CD14-positive monocyte (primary cell): Measurements from ENCODE around the gene EIF4B. TPM values are rescaled to one million over a fixed set of nuclear protein-coding genes. Genes with fewer than 3 reads are reported as not detected.

Source experiments
- DNase-seq, 3 donors: peaks; one replicate each; pipeline ENCODE4 v3.0.0-alpha.2; 2011 to 2022
- H2AFZ ChIP-seq: 2 replicates; pipeline ENCODE4 v1.6.0; 2012; ENCODE audit warnings: mild to moderate bottlenecking, low read depth, low read length, inconsistent platforms; ENCODE audit not compliant: insufficient read depth, poor library complexity, severe bottlenecking
- H3K27ac ChIP-seq, 2 donors: 1 replicate in 1 of 2; 2 replicates in 1 of 2; pipeline ENCODE4 v1.5.1; 2012 to 2013; ENCODE audit warnings: low read length in 2 of 2, control low read depth in 1 of 2, inconsistent platforms in 1 of 2, low read depth in 1 of 2, mild to moderate bottlenecking in 1 of 2
- H3K27me3 ChIP-seq, 2 donors: one replicate each; pipeline versions ENCODE4 v1.6.0 to v1.6.1; 2011 to 2013; ENCODE audit warnings: low read length in 2 of 2; ENCODE audit not compliant: control insufficient read depth in 2 of 2, insufficient read depth in 2 of 2
- H3K36me3 ChIP-seq, 2 donors: replicated peaks in 1 of 2; 1 replicate in 1 of 2; 2 replicates in 1 of 2; pipeline versions ENCODE4 v1.5.1 to v1.6.1; 2012 to 2013; ENCODE audit warnings: low read length in 2 of 2, control low read depth in 1 of 2, inconsistent platforms in 1 of 2, mild to moderate bottlenecking in 1 of 2; ENCODE audit not compliant: insufficient read depth in 2 of 2, control insufficient read depth in 1 of 2
- H3K4me1 ChIP-seq, 2 donors: 1 replicate in 1 of 2; 2 replicates in 1 of 2; pipeline versions ENCODE4 v1.5.1 to v1.6.1; 2012 to 2013; ENCODE audit warnings: low read length in 2 of 2, control low read depth in 1 of 2, inconsistent platforms in 1 of 2, mild to moderate bottlenecking in 1 of 2, moderate library complexity in 1 of 2; ENCODE audit not compliant: insufficient read depth in 2 of 2, control insufficient read depth in 1 of 2
- H3K4me2 ChIP-seq: replicated peaks from 2 replicates; pipeline ENCODE3; 2012; ENCODE audit warnings: low read length, moderate library complexity, mild to moderate bottlenecking; ENCODE audit not compliant: poor library complexity, severe bottlenecking; ENCODE audit errors: extremely low read depth
- H3K4me3 ChIP-seq, 3 experiments: fragments of 200-600 bp in 1 of 3; sonication (generic) in 1 of 3; replicated peaks in 1 of 3; 1 replicate in 2 of 3; 2 replicates in 1 of 3; pipeline ENCODE4 v1.5.1; 2011 to 2013; ENCODE audit warnings: low read length in 3 of 3, mild to moderate bottlenecking in 3 of 3, control low read depth in 2 of 3, low read depth in 2 of 3, inconsistent platforms in 1 of 3, moderate library complexity in 1 of 3
- H3K79me2 ChIP-seq: 2 replicates; pipeline ENCODE4 v1.6.0; 2012; ENCODE audit warnings: mild to moderate bottlenecking, control low read depth, inconsistent platforms, low read length, moderate library complexity; ENCODE audit not compliant: insufficient read depth
- H3K9ac ChIP-seq: 2 replicates; pipeline ENCODE4 v1.6.0; 2017; ENCODE audit warnings: low read length, mild to moderate bottlenecking; ENCODE audit not compliant: insufficient read depth, poor library complexity, severe bottlenecking
- H3K9me3 ChIP-seq, 2 donors: replicated peaks in 1 of 2; 1 replicate in 1 of 2; 2 replicates in 1 of 2; pipeline versions ENCODE4 v1.5.1 to v1.6.1; 2012 to 2013; ENCODE audit warnings: low read length in 2 of 2, control low read depth in 1 of 2; ENCODE audit not compliant: control insufficient read depth in 1 of 2, insufficient read depth in 1 of 2
- H4K20me1 ChIP-seq: 2 replicates; pipeline ENCODE4 v1.6.0; 2012; ENCODE audit warnings: mild to moderate bottlenecking, low read length, control low read depth, moderate library complexity; ENCODE audit not compliant: insufficient read depth
- H3K27ac Mint-ChIP-seq, 7 donors: one replicate each; pipeline ENCODE4 v1.8.0; 2020; ENCODE audit warnings: mild to moderate bottlenecking in 7 of 7, mixed read lengths in 7 of 7, moderate library complexity in 6 of 7, inconsistent platforms in 2 of 7
- H3K27me3 Mint-ChIP-seq, 3 donors: one replicate each; pipeline ENCODE4 v1.8.0; 2021 to 2022; ENCODE audit warnings: low read depth in 3 of 3, mild to moderate bottlenecking in 3 of 3, mixed read lengths in 3 of 3, moderate library complexity in 3 of 3, inconsistent platforms in 1 of 3
- H3K36me3 Mint-ChIP-seq, 2 donors: one replicate each; pipeline ENCODE4 v1.8.0; 2020; ENCODE audit warnings: mixed read lengths in 2 of 2, inconsistent platforms in 1 of 2, mild to moderate bottlenecking in 1 of 2
- H3K4me1 Mint-ChIP-seq: one replicate; pipeline ENCODE4 v1.8.0; 2020; ENCODE audit warnings: mild to moderate bottlenecking, mixed read lengths
- H3K4me3 Mint-ChIP-seq, 2 donors: one replicate each; pipeline ENCODE4 v1.8.0; 2020; ENCODE audit warnings: mild to moderate bottlenecking in 2 of 2, mixed read lengths in 2 of 2, moderate library complexity in 1 of 2
- H3K9me3 Mint-ChIP-seq, 7 donors: one replicate each; pipeline ENCODE4 v1.8.0; 2020 to 2022; ENCODE audit warnings: mixed read lengths in 7 of 7, mild to moderate bottlenecking in 6 of 7, moderate library complexity in 6 of 7, inconsistent platforms in 2 of 7
- WGBS: methylation state at CpG from one replicate; pipeline ENCODE4 v1.1.5; 2013; ENCODE audit warnings: missing lambda C conversion rate; ENCODE audit not compliant: insufficient coverage; 5-methylcytosine and 5-hydroxymethylcytosine counted together
- intact Hi-C, 2 donors: fragments of 100-400 bp; cut with micrococcal nuclease; formaldehyde crosslinking; loops; one replicate each; pipeline versions ENCODE4 v1.15.0 to v1.15.1; 2023
- polyA plus RNA-seq, 3 donors: library from polyadenylated mRNA; depleted of rRNA in 1 of 3; unstranded in 2 of 3; stranded (reverse) in 1 of 3; fragments of 300-500 nt in 2 of 3; fragments of >200 nt in 1 of 3; fragmentation: Illumina TruSeq in 2 of 3; gene quantifications; 1 replicate in 2 of 3; 2 replicates in 1 of 3; pipeline ENCODE4 v1.2.3, GENCODE V29; 2012 to 2021
- TF ChIP-seq, protein P1 (sequence below): fragments of 200-600 bp; IDR thresholded peaks from one replicate; pipeline ENCODE4 v1.8.0; 2022; ENCODE audit warnings: antibody characterized with exemption, mild to moderate bottlenecking

Gene EIF4B
- polyA plus RNA-seq, 3 donors, result 41.2 to 185 (median 58.6) TPM

DNA sequence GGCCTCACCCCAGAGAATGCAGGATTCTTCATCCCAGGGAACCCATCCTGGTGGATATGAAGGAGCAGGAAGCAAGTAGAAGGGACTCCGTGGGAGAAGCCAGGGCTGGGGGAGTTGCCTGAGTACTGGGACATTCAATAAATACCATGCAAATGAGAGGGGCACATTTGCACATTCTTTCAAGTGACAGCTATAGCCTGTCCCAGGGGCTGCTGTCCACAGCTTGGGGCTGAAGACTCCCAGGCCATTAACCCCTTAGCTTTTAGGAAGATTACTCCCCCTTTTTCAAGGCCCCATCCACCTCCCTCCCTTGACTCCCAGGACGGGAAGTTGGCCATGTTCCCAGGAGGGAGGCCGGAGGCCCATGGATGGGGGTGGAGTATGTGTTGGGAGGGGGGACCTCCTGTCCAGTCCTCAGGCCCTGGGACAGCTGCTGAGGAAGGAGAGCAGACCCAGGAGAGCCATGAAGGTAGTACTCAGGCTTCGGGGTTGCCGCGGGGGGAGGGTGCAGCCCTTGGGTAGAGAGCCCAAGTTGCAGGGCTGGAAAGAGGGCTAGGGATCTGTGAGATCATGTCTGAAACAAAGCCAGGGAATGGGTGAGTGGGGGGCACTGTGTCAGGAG is 42.6 kb downstream of the EIF4B start:
- Histone ChIP-seq H3K4me2 (no peak overlapping the region), H3K27ac (no peak overlapping the region), H3K27me3 (peaks cover 0 to 18% of the 10 kb centered on the region in 2 donors), H3K36me3 (no peaks in the 10 kb centered on the region), H3K79me2 (no peaks in the 10 kb centered on the region), H3K4me1 (peaks cover 16 to 20% of the 10 kb centered on the region in 2 donors), H3K4me3 (no peak overlapping the region), H4K20me1 (no peaks in the 10 kb centered on the region), H3K9ac (no peak overlapping the region), H2AFZ (no peak overlapping the region), H3K9me3 (no peaks in the 10 kb centered on the region)
- Mint-ChIP-seq H3K4me1 (peaks cover 20% of the 10 kb centered on the region), H3K36me3 (peaks cover 0 to 3% of the 10 kb centered on the region in 2 donors), H3K27me3 (peaks cover 22 to 44% (median 25%) of the 10 kb centered on the region in 3 donors), H3K9me3 (peaks cover 0 to 7% (median 0%) of the 10 kb centered on the region in 7 donors), H3K27ac (peak overlapping the region in 2 of 7 donors; percentile 46 to 75), H3K4me3 (no peak overlapping the region)
- 87% methylated on average over 4 of the region's 6 CpGs for WGBS
- DNase-seq, result no peak
- TF ChIP-seq, protein P1, sequence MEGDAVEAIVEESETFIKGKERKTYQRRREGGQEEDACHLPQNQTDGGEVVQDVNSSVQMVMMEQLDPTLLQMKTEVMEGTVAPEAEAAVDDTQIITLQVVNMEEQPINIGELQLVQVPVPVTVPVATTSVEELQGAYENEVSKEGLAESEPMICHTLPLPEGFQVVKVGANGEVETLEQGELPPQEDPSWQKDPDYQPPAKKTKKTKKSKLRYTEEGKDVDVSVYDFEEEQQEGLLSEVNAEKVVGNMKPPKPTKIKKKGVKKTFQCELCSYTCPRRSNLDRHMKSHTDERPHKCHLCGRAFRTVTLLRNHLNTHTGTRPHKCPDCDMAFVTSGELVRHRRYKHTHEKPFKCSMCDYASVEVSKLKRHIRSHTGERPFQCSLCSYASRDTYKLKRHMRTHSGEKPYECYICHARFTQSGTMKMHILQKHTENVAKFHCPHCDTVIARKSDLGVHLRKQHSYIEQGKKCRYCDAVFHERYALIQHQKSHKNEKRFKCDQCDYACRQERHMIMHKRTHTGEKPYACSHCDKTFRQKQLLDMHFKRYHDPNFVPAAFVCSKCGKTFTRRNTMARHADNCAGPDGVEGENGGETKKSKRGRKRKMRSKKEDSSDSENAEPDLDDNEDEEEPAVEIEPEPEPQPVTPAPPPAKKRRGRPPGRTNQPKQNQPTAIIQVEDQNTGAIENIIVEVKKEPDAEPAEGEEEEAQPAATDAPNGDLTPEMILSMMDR, result no peak
- intact Hi-C loops, result loop anchor here in 1 of 2 donors (10.0 kb wide), 1 partner anchor 46 kb away; the partner anchor contains the start of gene IGFBP6

DNA sequence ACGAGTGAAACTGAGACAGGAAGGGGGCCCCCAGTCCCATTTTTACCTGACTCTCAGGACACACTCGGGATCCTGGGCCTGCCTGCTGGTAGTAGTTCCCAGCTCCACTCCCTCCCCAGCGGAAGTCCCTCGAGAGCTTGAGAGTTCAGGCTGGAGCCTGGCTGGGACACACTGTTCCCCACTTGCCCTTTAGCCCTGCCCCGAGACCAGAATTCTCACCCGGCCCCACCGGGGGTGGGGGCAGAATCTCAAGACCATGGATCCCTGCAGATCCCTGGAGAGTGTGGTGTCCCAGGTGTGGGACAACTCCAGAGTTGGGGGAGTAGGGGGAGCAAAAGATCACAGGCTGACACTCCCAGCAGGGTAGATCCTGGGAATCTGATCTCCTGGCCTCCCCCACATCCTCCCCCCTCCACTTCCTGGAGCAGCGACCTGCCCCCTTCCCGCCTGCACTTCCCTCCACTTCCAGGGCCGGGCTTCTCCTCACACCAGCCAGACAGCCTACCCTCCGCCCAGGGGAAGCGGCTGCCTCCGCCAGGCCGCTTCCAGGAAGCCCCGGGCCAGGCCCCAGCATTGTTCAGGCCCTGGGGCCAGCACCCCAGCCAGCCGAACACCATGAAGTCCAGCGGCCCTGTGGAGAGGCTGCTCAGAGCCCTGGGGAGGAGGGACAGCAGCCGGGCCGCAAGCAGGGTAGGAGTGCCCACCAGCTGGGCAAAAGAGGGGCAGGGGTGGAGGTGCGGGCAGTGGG is 43.5 kb downstream of the EIF4B start, which contains the start of gene TNS2:
Gene TNS2, plus strand, starts transcription at position 495 of the 748 bp plus-strand sequence. Its CDS starts 121 bp downstream, at position 616.
- no peak for DNase-seq
- WGBS, result 51% methylated on average over 12 of the region's 20 CpGs
- Histone ChIP-seq H3K36me3 (no peaks in the 10 kb centered on the region), H3K9me3 (no peaks in the 10 kb centered on the region), H3K79me2 (no peaks in the 10 kb centered on the region), H4K20me1 (no peaks in the 10 kb centered on the region), H3K27ac (no peak within 1 kb of the TSS), H3K4me1 (peaks cover 20 to 27% of the 10 kb centered on the region in 2 donors), H2AFZ (no peak within 1 kb of the TSS), H3K4me2 (no peak within 1 kb of the TSS), H3K9ac (no peak within 1 kb of the TSS), H3K4me3 (no peak within 1 kb of the TSS), H3K27me3 (peaks cover 0 to 17% of the 10 kb centered on the region in 2 donors)
- H3K4me1 Mint-ChIP-seq, result peaks cover 24% of the 10 kb centered on the region
- H3K4me3 Mint-ChIP-seq, result no peak within 1 kb of the TSS
- H3K36me3 Mint-ChIP-seq, result peaks cover 0 to 3% of the 10 kb centered on the region in 2 donors
- TF ChIP-seq, protein P1, result no peak
- H3K27me3 Mint-ChIP-seq, result peaks cover 21 to 41% (median 27%) of the 10 kb centered on the region in 3 donors
- H3K27ac Mint-ChIP-seq, result peak within 1 kb of the TSS in 2 of 7 donors; percentile 32 to 75
- intact Hi-C loops, result loop anchor here in 1 of 2 donors (10.0 kb wide), 1 partner anchor 45 kb away; the partner anchor contains the start of gene IGFBP6
- H3K9me3 Mint-ChIP-seq, result peaks cover 0 to 7% (median 0%) of the 10 kb centered on the region in 7 donors
